MM.1S (cell line): ENCODE measurements around the gene YPEL3.

ENCODE experiments used
- DNase-seq: peaks from one replicate; pipeline ENCODE4 v3.0.0-alpha.2; 2015
- H2AFZ ChIP-seq: fragments of 300-600 bp; sonication (generic); 2 replicates; pipeline ENCODE4 v1.6.0; 2016; ENCODE audit warnings: antibody characterized with exemption, low read length
- H3F3A ChIP-seq: fragments of 300-600 bp; sonication (generic); 2 replicates; pipeline ENCODE4 v1.6.1; 2016; ENCODE audit warnings: mild to moderate bottlenecking, antibody characterized with exemption, low read length, moderate library complexity, mixed read lengths; ENCODE audit not compliant: insufficient read depth
- H3K27ac ChIP-seq: fragments of 300-600 bp; sonication (generic); 2 replicates; pipeline ENCODE4 v1.5.1; 2016; ENCODE audit warnings: mild to moderate bottlenecking, low read length
- H3K27me3 ChIP-seq: fragments of 300-600 bp; sonication (generic); replicated peaks from 2 replicates; pipeline ENCODE4 v1.6.0; 2016; ENCODE audit warnings: low read length; ENCODE audit not compliant: insufficient read depth
- H3K36me3 ChIP-seq: fragments of 300-600 bp; sonication (generic); replicated peaks from 2 replicates; pipeline ENCODE4 v1.6.1; 2016; ENCODE audit warnings: mild to moderate bottlenecking, low read length, mixed read lengths; ENCODE audit not compliant: insufficient read depth
- H3K4me1 ChIP-seq: fragments of 300-600 bp; sonication (generic); 2 replicates; pipeline ENCODE4 v1.6.1; 2016; ENCODE audit warnings: low read length, mixed read lengths
- H3K4me2 ChIP-seq: fragments of 300-600 bp; sonication (generic); 2 replicates; pipeline ENCODE4 v1.6.0; 2016; ENCODE audit warnings: low read depth, low read length
- H3K4me3 ChIP-seq: fragments of 300-600 bp; sonication (generic); 2 replicates; pipeline ENCODE4 v1.5.1; 2016; ENCODE audit warnings: low read length, mixed read lengths
- H3K79me2 ChIP-seq: fragments of 300-600 bp; sonication (generic); 2 replicates; pipeline ENCODE4 v1.6.1; 2016; ENCODE audit warnings: mixed run types, low read length, mixed read lengths
- H3K9ac ChIP-seq: fragments of 300-600 bp; sonication (generic); 2 replicates; pipeline ENCODE4 v1.6.1; 2016; ENCODE audit warnings: low read length, mixed read lengths
- H3K9me2 ChIP-seq: fragments of 300-600 bp; sonication (generic); replicated peaks from 2 replicates; pipeline ENCODE4 v1.6.1; 2016; ENCODE audit warnings: mild to moderate bottlenecking, low read length, mixed read lengths; ENCODE audit not compliant: insufficient read depth
- H3K9me3 ChIP-seq: fragments of 300-600 bp; sonication (generic); replicated peaks from 2 replicates; pipeline ENCODE4 v1.6.1; 2016; ENCODE audit warnings: mild to moderate bottlenecking, low read length, mixed read lengths; ENCODE audit not compliant: insufficient read depth
- H4K20me1 ChIP-seq: fragments of 300-600 bp; sonication (generic); 2 replicates; pipeline ENCODE4 v1.6.1; 2016; ENCODE audit warnings: mild to moderate bottlenecking, low read length, moderate library complexity, mixed read lengths; ENCODE audit not compliant: insufficient read depth
- CTCF ChIP-seq: fragments of 300-600 bp; sonication (generic); IDR thresholded peaks from 2 replicates; pipeline ENCODE4 v1.5.1; 2016; ENCODE audit warnings: antibody characterized with exemption, low read length, mixed read lengths
- EZH2 ChIP-seq: fragments of 300-600 bp; sonication (generic); optimal IDR thresholded peaks from 2 replicates; pipeline ENCODE3; 2017; ENCODE audit warnings: low read depth, mild to moderate bottlenecking, antibody characterized with exemption, low read length, mixed read lengths
- EZH2phosphoT487 ChIP-seq: fragments of 300-600 bp; sonication (generic); IDR thresholded peaks from 2 replicates; pipeline ENCODE4 v1.6.1; 2018; ENCODE audit warnings: antibody characterized with exemption, low read length

Gene YPEL3

GRCh38 chr16:30063893-30064728 lies 31.9 kb downstream of the YPEL3 start:
- Histone ChIP-seq H3K79me2 (peaks cover 50% of the 10 kb centered on the region), H3K4me3 (peak overlapping the region; percentile 92)

GRCh38 chr16:30063278-30063892 lies 32.6 kb downstream of the YPEL3 start:
- Histone ChIP-seq H3K9ac (peak overlapping the region; percentile 93), H3K79me2 (peaks cover 43% of the 10 kb centered on the region), H3K9me2 (no peaks in the 10 kb centered on the region), H3F3A (peaks cover 22% of the 10 kb centered on the region), H3K4me1 (peaks cover 20% of the 10 kb centered on the region), H4K20me1 (peaks cover 7% of the 10 kb centered on the region), H3K4me3 (peak overlapping the region; percentile 92), H3K27ac (peak overlapping the region; percentile 95), H3K9me3 (no peaks in the 10 kb centered on the region), H3K4me2 (peak overlapping the region; percentile 90), H2AFZ (peak overlapping the region; percentile 82), H3K36me3 (peaks cover 7% of the 10 kb centered on the region; the same call in 1 of the 2 replicates), H3K27me3 (no peaks in the 10 kb centered on the region)
- TF ChIP-seq CTCF, result no peak
- no peak for TF ChIP-seq EZH2phosphoT487
- no peak for TF ChIP-seq EZH2
- no peak for DNase-seq

More at GRCh38 chr16:30063893-30064728, 31.9 kb downstream of the YPEL3 start:
- DNase-seq, result peak; percentile 89
- H3F3A ChIP-seq, result peaks cover 22% of the 10 kb centered on the region
- peak overlapping the region; percentile 93 for H3K9ac ChIP-seq
- no peaks in the 10 kb centered on the region for H3K9me2 ChIP-seq
- peak overlapping the region; percentile 90 for H3K4me2 ChIP-seq
- H3K4me1 ChIP-seq, result peaks cover 22% of the 10 kb centered on the region
- H2AFZ ChIP-seq, result peak overlapping the region; percentile 82
- no peaks in the 10 kb centered on the region for H3K27me3 ChIP-seq
- peaks cover 12% of the 10 kb centered on the region for H4K20me1 ChIP-seq
- TF ChIP-seq EZH2phosphoT487, result no peak
- peak; percentile 50 for TF ChIP-seq CTCF
- no peak for TF ChIP-seq EZH2
- peaks cover 13% of the 10 kb centered on the region for H3K36me3 ChIP-seq
- peak overlapping the region; percentile 95 for H3K27ac ChIP-seq
- H3K9me3 ChIP-seq, result no peaks in the 10 kb centered on the region

- Histone ChIP-seq H3K9me2 (no peaks in the 10 kb centered on the region), H4K20me1 (no peaks in the 10 kb centered on the region), H3K27ac (no peak overlapping the region), H3K27me3 (no peaks in the 10 kb centered on the region), H3K9ac (no peak overlapping the region), H3K9me3 (no peaks in the 10 kb centered on the region), H3F3A (peaks cover 17% of the 10 kb centered on the region), H3K4me3 (no peak overlapping the region), H3K4me2 (no peak overlapping the region), H2AFZ (no peak overlapping the region), H3K36me3 (no peaks in the 10 kb centered on the region), H3K79me2 (peaks cover 21% of the 10 kb centered on the region), H3K4me1 (peaks cover 7% of the 10 kb centered on the region)
- TF ChIP-seq CTCF (no peak), EZH2 (no peak), EZH2phosphoT487 (no peak)
- DNase-seq, result no peak
These were observed 35.0 kb downstream of the YPEL3 start for GRCh38 chr16:30060836-30061554.
